H1 (cell line): ENCODE measurements around the gene WDR77. TPM values are rescaled to one million over a fixed set of nuclear protein-coding genes. Genes with fewer than 3 reads are reported as not detected.

Source experiments
- CTCF ChIA-PET: fragments of 300-600 bp; sonication (Branson Sonifier 250); formaldehyde crosslinking; loops from one replicate; lab custom pipeline; 2021; ENCODE audit not compliant: partially characterized antibody; lab: Charles Lee
- POLR2A ChIA-PET: fragments of 300-600 bp; sonication (Branson Sonifier 250); formaldehyde crosslinking; loops from one replicate; lab custom pipeline; 2021; ENCODE audit warnings: inconsistent platforms; ENCODE audit not compliant: partially characterized antibody; lab: Charles Lee
- DNase-seq, 2 experiments: peaks; one replicate each; pipeline versions ENCODE4 v3.0.0 to v3.0.0-alpha.2; 2010 to 2022; ENCODE audit warnings: low spot score in 2 of 2, low read depth in 1 of 2, mixed read lengths in 1 of 2
- FAIRE-seq: peaks from 2 replicates; lab custom pipeline; 2011; peaks lifted over from hg19 to GRCh38; lab: Jason Lieb, UNC
- H2AFZ ChIP-seq: 2 replicates; pipeline ENCODE4 v1.8.1; 2012; ENCODE audit warnings: low read length, inconsistent platforms
- H2AK5ac ChIP-seq: 2 replicates; pipeline ENCODE4 v1.6.1; 2013; ENCODE audit warnings: low read depth, low read length
- H2BK120ac ChIP-seq: replicated peaks from 2 replicates; pipeline ENCODE3; 2013; ENCODE audit warnings: low read depth, low read length, inconsistent platforms
- H2BK12ac ChIP-seq: 2 replicates; pipeline ENCODE4 v1.6.1; 2013; ENCODE audit warnings: low read depth, low read length
- H2BK15ac ChIP-seq: 2 replicates; pipeline ENCODE4 v1.6.1; 2013; ENCODE audit warnings: low read length
- H2BK20ac ChIP-seq: 2 replicates; pipeline ENCODE4 v1.6.1; 2013; ENCODE audit warnings: low read length
- H2BK5ac ChIP-seq: 2 replicates; pipeline ENCODE4 v1.6.1; 2013; ENCODE audit warnings: low read depth, low read length
- H3K14ac ChIP-seq: 2 replicates; pipeline ENCODE4 v1.6.1; 2013; ENCODE audit warnings: inconsistent platforms; ENCODE audit not compliant: insufficient read length
- H3K18ac ChIP-seq: 2 replicates; pipeline ENCODE4 v1.6.1; 2013; ENCODE audit warnings: low read length; ENCODE audit errors: extremely low read depth
- H3K23ac ChIP-seq: 2 replicates; pipeline ENCODE4 v1.6.1; 2013; ENCODE audit warnings: inconsistent platforms; ENCODE audit not compliant: insufficient read length
- H3K23me2 ChIP-seq: 2 replicates; pipeline ENCODE4 v1.6.1; 2013; ENCODE audit warnings: low read depth, low read length
- H3K27ac ChIP-seq: 2 replicates; pipeline ENCODE4 v1.6.1; 2011; ENCODE audit warnings: low read depth, low read length, inconsistent platforms
- H3K27me3 ChIP-seq, 4 experiments: replicated peaks in 1 of 4; 1 replicate in 1 of 4; 2 replicates in 3 of 4; pipeline versions ENCODE4 v1.6.1 to v1.8.1; 2011 to 2013; ENCODE audit warnings: low read length in 3 of 4, mild to moderate bottlenecking in 3 of 4, inconsistent platforms in 2 of 4, mixed read lengths in 2 of 4, moderate library complexity in 1 of 4; ENCODE audit not compliant: control insufficient read depth in 3 of 4, insufficient read depth in 3 of 4; ENCODE audit errors: extremely low read depth in 1 of 4
- H3K36me3 ChIP-seq, 4 experiments: 2 replicates each; pipeline versions ENCODE4 v1.6.1 to v1.8.1; 2011 to 2013; ENCODE audit warnings: mild to moderate bottlenecking in 4 of 4, low read length in 3 of 4, moderate library complexity in 2 of 4, control low read depth in 1 of 4, inconsistent platforms in 1 of 4; ENCODE audit not compliant: insufficient read depth in 4 of 4, control insufficient read depth in 2 of 4
- H3K4ac ChIP-seq: replicated peaks from 2 replicates; pipeline ENCODE3; 2013; ENCODE audit warnings: low read length, low read depth, mixed read lengths, inconsistent platforms; ENCODE audit not compliant: insufficient read length
- H3K4me1 ChIP-seq, 4 experiments: replicated peaks in 1 of 4; 1 replicate in 1 of 4; 2 replicates in 3 of 4; pipeline versions ENCODE4 v1.6.1 to v1.8.1; 2011 to 2013; ENCODE audit warnings: low read length in 3 of 4, inconsistent platforms in 2 of 4, mixed read lengths in 1 of 4; ENCODE audit not compliant: insufficient read depth in 4 of 4, control insufficient read depth in 3 of 4
- H3K4me2 ChIP-seq, 2 experiments: 2 replicates each; pipeline versions ENCODE4 v1.6.1 to v1.8.1; 2011 to 2013; ENCODE audit warnings: low read depth in 2 of 2, low read length in 2 of 2, control low read depth in 1 of 2, inconsistent platforms in 1 of 2, mild to moderate bottlenecking in 1 of 2; ENCODE audit not compliant: insufficient read depth in 1 of 2
- H3K4me3 ChIP-seq, 4 experiments: fragments of 200-600, 300-600 bp in 1 of 4; sonication (generic), shearing (Covaris generic), sonication (Bioruptor Twin) in 1 of 4; 2 replicates each; pipeline versions ENCODE4 v1.5.1 to v1.8.1; 2011 to 2016; ENCODE audit warnings: low read length in 4 of 4, low read depth in 3 of 4, control low read depth in 2 of 4, inconsistent platforms in 2 of 4, mild to moderate bottlenecking in 2 of 4, mixed read lengths in 1 of 4, moderate library complexity in 1 of 4; ENCODE audit not compliant: insufficient read depth in 2 of 4; ENCODE audit errors: extremely low read depth in 1 of 4
- H3K56ac ChIP-seq: replicated peaks from 2 replicates; pipeline ENCODE3; 2013; ENCODE audit warnings: low read depth, mild to moderate bottlenecking, mixed read lengths, low read length, inconsistent platforms; ENCODE audit not compliant: insufficient read length
- H3K79me1 ChIP-seq: 2 replicates; pipeline ENCODE4 v1.6.1; 2013; ENCODE audit warnings: low read depth, low read length, control low read depth
- H3K79me2 ChIP-seq, 2 experiments: 2 replicates each; pipeline versions ENCODE4 v1.6.1 to v1.8.1; 2012 to 2013; ENCODE audit warnings: low read length in 2 of 2, mild to moderate bottlenecking in 2 of 2, inconsistent platforms in 1 of 2; ENCODE audit not compliant: insufficient read depth in 2 of 2, control insufficient read depth in 1 of 2
- H3K9ac ChIP-seq, 4 experiments: replicated peaks in 1 of 4; 1 replicate in 1 of 4; 2 replicates in 3 of 4; pipeline versions ENCODE4 v1.6.1 to v1.8.1; 2011 to 2013; ENCODE audit warnings: low read depth in 3 of 4, low read length in 3 of 4, control low read depth in 2 of 4, mild to moderate bottlenecking in 2 of 4, moderate library complexity in 2 of 4, inconsistent platforms in 1 of 4; ENCODE audit errors: extremely low read depth in 1 of 4
- H3K9me3 ChIP-seq, 2 experiments: 2 replicates each; pipeline versions ENCODE4 v1.6.1 to v1.8.1; 2012 to 2013; ENCODE audit warnings: mild to moderate bottlenecking in 2 of 2, moderate library complexity in 2 of 2, control low read depth in 1 of 2, inconsistent platforms in 1 of 2, low read depth in 1 of 2, low read length in 1 of 2, mixed read lengths in 1 of 2; ENCODE audit not compliant: insufficient read depth in 2 of 2
- H4K20me1 ChIP-seq, 2 experiments: replicated peaks in 1 of 2; 2 replicates each; pipeline versions ENCODE3 to v1.8.1; 2011 to 2013; ENCODE audit warnings: inconsistent platforms in 2 of 2, low read length in 2 of 2, mild to moderate bottlenecking in 1 of 2; ENCODE audit not compliant: insufficient read depth in 2 of 2, control insufficient read depth in 1 of 2
- H4K5ac ChIP-seq: 2 replicates; pipeline ENCODE4 v1.6.1; 2013; ENCODE audit warnings: low read length, low read depth, mixed read lengths, inconsistent platforms; ENCODE audit not compliant: insufficient read length
- H4K8ac ChIP-seq: 2 replicates; pipeline ENCODE4 v1.8.0; 2013; ENCODE audit warnings: mild to moderate bottlenecking, moderate library complexity, low read length, inconsistent platforms; ENCODE audit not compliant: insufficient read depth; ENCODE audit errors: extremely low read depth
- H4K91ac ChIP-seq: replicated peaks from 2 replicates; pipeline ENCODE3; 2013; ENCODE audit warnings: low read length, mixed read lengths, inconsistent platforms; ENCODE audit not compliant: insufficient read length
- CHD1 ChIP-seq: IDR thresholded peaks from 2 replicates; pipeline ENCODE4 v1.6.1; 2012; ENCODE audit warnings: low read depth, low read length, improper control_type of control experiment
- SAP30 ChIP-seq: fragments of 300-600 bp; sonication (generic); IDR thresholded peaks from 2 replicates; pipeline ENCODE4 v1.7.1; 2012; ENCODE audit warnings: low read length, moderate library complexity, mild to moderate bottlenecking, inconsistent platforms; ENCODE audit not compliant: insufficient read depth, insufficient replicate concordance
- TEAD4 ChIP-seq: IDR thresholded peaks from 2 replicates; pipeline ENCODE4 v1.6.1; 2012; ENCODE audit warnings: low read depth, low read length, inconsistent platforms, mixed read lengths
- WGBS, 2 experiments: shearing (Covaris generic) in 1 of 2; methylation state at CpG; one replicate each; pipeline versions ENCODE4 v1.1.6 to v1.1.7; 2013 to 2015; ENCODE audit warnings: low lambda C conversion rate in 2 of 2, mixed read lengths in 2 of 2, inconsistent platforms in 1 of 2, low coverage in 1 of 2, missing lambda C conversion rate in 1 of 2; ENCODE audit not compliant: insufficient replicate concordance in 2 of 2, insufficient coverage in 1 of 2, insufficient read length in 1 of 2; ENCODE audit errors: extremely low coverage in 1 of 2, missing lambda C conversion rate in 1 of 2; 5-methylcytosine and 5-hydroxymethylcytosine counted together
- polyA plus RNA-seq, 7 experiments: library from polyadenylated mRNA; depleted of rRNA in 3 of 7; stranded (reverse) in 5 of 7; unstranded in 2 of 7; fragments of >200 nt in 5 of 7; fragments of 200-250 nt in 2 of 7; gene quantifications; 1 replicate in 5 of 7; 2 replicates in 1 of 7; 4 replicates in 1 of 7; pipeline versions ENCODE4 v1.2.1 to v1.2.3, GENCODE V29; 2011 to 2013; ENCODE audit warnings: missing spikeins in 2 of 7, mixed read lengths in 2 of 7
- total RNA-seq: library from RNA; stranded (reverse); fragmentation: NEBNext Ultra II Directional; extraction: Animal tissue kit (Norgen Biotek cat#: 25700); gene quantifications from 2 replicates; pipeline ENCODE4 v1.2.1, GENCODE V29; 2021
- TF ChIP-seq, protein P1 (sequence below): IDR thresholded peaks from 2 replicates; pipeline ENCODE4 v1.6.1; 2012; ENCODE audit warnings: inconsistent platforms
- TF ChIP-seq, protein P2 (sequence below), 3 experiments: IDR thresholded peaks; 1 replicate in 2 of 3; 2 replicates in 1 of 3; pipeline versions ENCODE4 v1.5.1 to v1.6.1; 2011; ENCODE audit warnings: low read length in 3 of 3, mild to moderate bottlenecking in 3 of 3, inconsistent platforms in 2 of 3, low read depth in 1 of 3, moderate library complexity in 1 of 3; ENCODE audit not compliant: insufficient read depth in 1 of 3; ENCODE audit errors: control extremely low read depth in 1 of 3

WDR77 gene
- total and polyA plus RNA-seq, 2 of the 8 experiments (the other 6 are each of a cell fraction or from before 2014, with no cell fraction given): 66.0 to 156 TPM

DNA sequence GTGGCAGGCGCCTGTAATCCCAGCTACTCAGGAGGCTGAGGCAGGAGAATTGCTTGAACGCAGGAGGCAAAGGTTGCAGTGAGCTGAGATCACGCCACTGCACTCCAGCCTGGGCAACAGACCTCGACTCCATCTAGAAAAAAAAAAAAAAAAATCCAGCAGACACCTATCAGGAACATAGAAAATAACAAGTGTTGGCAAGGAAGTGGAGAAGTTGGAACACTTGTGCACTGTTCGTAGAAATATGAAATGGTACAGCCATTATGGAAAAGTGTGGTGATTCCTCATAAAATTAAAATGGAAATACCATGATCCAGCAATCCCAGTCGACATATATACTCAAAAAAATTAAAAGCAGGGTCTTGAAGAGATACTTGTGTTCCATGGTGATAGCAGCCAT, 12.7 kb upstream of the WDR77 start:
- no peak for DNase-seq
- Histone ChIP-seq H3K4me1 (no peaks in the 10 kb centered on the region), H3K4ac (no peak overlapping the region), H4K8ac (no peak overlapping the region), H2BK15ac (no peak overlapping the region), H2BK120ac (no peak overlapping the region), H2BK5ac (no peak overlapping the region), H3K9me3 (no peaks in the 10 kb centered on the region), H3K27me3 (no peaks in the 10 kb centered on the region), H3K23ac (no peak overlapping the region), H4K91ac (no peak overlapping the region), H3K56ac (no peak overlapping the region), H3K27ac (no peak overlapping the region), H3K4me2 (no peak overlapping the region), H2AK5ac (no peak overlapping the region), H3K14ac (no peak overlapping the region), H4K5ac (no peak overlapping the region), H3K79me1 (no peaks in the 10 kb centered on the region), H3K9ac (no peak overlapping the region), H3K36me3 (peaks cover 9 to 49% (median 32%) of the 10 kb centered on the region in 4 experiments; a peak in 7 of 8 replicates), H3K4me3 (no peak overlapping the region), H2AFZ (no peak overlapping the region), H2BK20ac (no peak overlapping the region), H2BK12ac (no peak overlapping the region), H3K18ac (no peak overlapping the region), H4K20me1 (no peaks in the 10 kb centered on the region), H3K23me2 (no peaks in the 10 kb centered on the region), H3K79me2 (no peaks in the 10 kb centered on the region)
- POLR2A ChIA-PET: interaction anchor here (0.7 to 2.2 kb wide), 3 partner anchors 9 to 92 kb away, joined by 3 to 13 read pairs (median 5); partner anchors contain the start of gene WDR77
- WGBS, 2 experiments: 84% methylated on average over 6 of the region's 6 CpGs; no CpG with 5 or more reads in 1 of the 2 experiments
- CTCF ChIA-PET: interaction anchor here (0.6 kb wide), 1 partner anchor 635 kb away, joined by 4 read pairs; no protein-coding TSS in a partner anchor
- no peak for FAIRE-seq
- TF ChIP-seq SAP30 (no peak), CHD1 (no peak), TEAD4 (no peak)
- TF ChIP-seq, protein P1, sequence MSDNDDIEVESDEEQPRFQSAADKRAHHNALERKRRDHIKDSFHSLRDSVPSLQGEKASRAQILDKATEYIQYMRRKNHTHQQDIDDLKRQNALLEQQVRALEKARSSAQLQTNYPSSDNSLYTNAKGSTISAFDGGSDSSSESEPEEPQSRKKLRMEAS: no peak
- TF ChIP-seq, protein P2, sequence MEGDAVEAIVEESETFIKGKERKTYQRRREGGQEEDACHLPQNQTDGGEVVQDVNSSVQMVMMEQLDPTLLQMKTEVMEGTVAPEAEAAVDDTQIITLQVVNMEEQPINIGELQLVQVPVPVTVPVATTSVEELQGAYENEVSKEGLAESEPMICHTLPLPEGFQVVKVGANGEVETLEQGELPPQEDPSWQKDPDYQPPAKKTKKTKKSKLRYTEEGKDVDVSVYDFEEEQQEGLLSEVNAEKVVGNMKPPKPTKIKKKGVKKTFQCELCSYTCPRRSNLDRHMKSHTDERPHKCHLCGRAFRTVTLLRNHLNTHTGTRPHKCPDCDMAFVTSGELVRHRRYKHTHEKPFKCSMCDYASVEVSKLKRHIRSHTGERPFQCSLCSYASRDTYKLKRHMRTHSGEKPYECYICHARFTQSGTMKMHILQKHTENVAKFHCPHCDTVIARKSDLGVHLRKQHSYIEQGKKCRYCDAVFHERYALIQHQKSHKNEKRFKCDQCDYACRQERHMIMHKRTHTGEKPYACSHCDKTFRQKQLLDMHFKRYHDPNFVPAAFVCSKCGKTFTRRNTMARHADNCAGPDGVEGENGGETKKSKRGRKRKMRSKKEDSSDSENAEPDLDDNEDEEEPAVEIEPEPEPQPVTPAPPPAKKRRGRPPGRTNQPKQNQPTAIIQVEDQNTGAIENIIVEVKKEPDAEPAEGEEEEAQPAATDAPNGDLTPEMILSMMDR (IDR thresholded peaks at IDR 0.05; ENCODE audit: control extremely low read depth in 1 of 3, insufficient read depth in 1 of 3, low read depth in 1 of 3, low read length in 3 of 3): no peak
